ENCODE data around the gene POGK. TPM values are rescaled to one million over a fixed set of nuclear protein-coding genes. Genes with fewer than 3 reads are reported as not detected.

Gene POGK
- total and polyA plus RNA-seq, 9 of the 15 experiments (the other 6 are each of a cell fraction or from before 2014, with no cell fraction given) = 6.1 to 44.5 (median 24.3) TPM

DNA sequence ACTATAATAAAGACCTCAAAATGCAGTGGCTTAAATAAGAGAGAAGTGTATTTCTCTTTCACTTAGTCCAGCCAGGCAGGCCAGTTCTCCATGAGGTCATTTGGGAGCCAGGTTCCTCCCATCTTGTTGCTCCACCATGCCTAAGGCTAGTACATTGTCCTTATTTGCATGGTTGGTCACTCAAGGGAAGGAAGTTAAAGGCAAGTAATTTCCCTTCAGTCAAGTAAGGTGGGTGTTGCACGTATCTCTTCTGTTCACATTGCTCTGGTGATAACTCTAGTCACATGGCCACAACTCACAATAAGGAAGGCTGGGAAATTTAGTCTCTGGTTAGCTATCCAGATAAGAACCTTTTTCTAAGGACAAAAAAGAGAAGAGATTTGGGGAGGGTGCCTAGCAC is 64.0 kb downstream of the POGK start:
- ChIA-PET CTCF (ENCODE audit: low intra/inter-chr PET ratio) (no interaction called here), POLR2A (no interaction called here)
- Histone ChIP-seq H3K9me3 (replicated peaks; ENCODE audit: control insufficient read depth, insufficient read depth, low read depth, low read length) (no peaks in the 10 kb centered on the region), H2AFZ (ENCODE audit: low read depth, low read length) (peak overlapping the region; percentile 7; the same call in 1 of the 2 replicates), H3K9me1 (ENCODE audit: control insufficient read depth, insufficient read depth, low read length) (no peaks in the 10 kb centered on the region), H3K4me3 (no peak overlapping the region), H3K4me2 (ENCODE audit: insufficient read depth, low read length) (peak overlapping the region; percentile 27; the same call in 1 of the 2 replicates), H3K36me3 (ENCODE audit: control insufficient read depth, insufficient read depth, low read length) (no peaks in the 10 kb centered on the region), H4K20me1 (replicated peaks; ENCODE audit: control insufficient read depth, insufficient read depth, low read length) (no peaks in the 10 kb centered on the region), H3K27ac (ENCODE audit: extremely low read depth, low read depth, low read length) (peak overlapping the region; percentile 8; the same call in 1 of the 3 replicates), H3K27me3 (ENCODE audit: control insufficient read depth in 2 of 2, insufficient read depth in 2 of 2, low read length in 2 of 2) (no peaks in the 10 kb centered on the region; a peak in 1 of 5 replicates), H3K4me1 (replicated peaks in 1 of 2; ENCODE audit: control insufficient read depth in 2 of 2, insufficient read depth in 2 of 2, low read length in 2 of 2) (peaks cover 0 to 11% of the 10 kb centered on the region in 2 experiments; a peak in 2 of 5 replicates), H3K79me2 (ENCODE audit: control insufficient read depth, insufficient read depth, low read length) (no peaks in the 10 kb centered on the region), H3K9ac (ENCODE audit: insufficient read depth in 1 of 2, low read depth in 2 of 2, low read length in 2 of 2) (no peak overlapping the region)
- BruUV-seq (replicated peaks) = no TSS peak
- intact Hi-C loops (cut with micrococcal nuclease) (no loop called here), in situ Hi-C loops (cut with MboI) (no loop called here)
- no peak for FAIRE-seq
- 0% methylated on average over 1 of the region's 1 CpG for WGBS (ENCODE audit: insufficient coverage, low coverage, missing lambda C conversion rate)
- ATAC-seq = peak; percentile 80
- peak in 2 of 4 experiments; percentile 23 to 54 for DNase-seq (ENCODE audit: extremely low read depth in 1 of 4, low spot score in 3 of 4)
- TF ChIP-seq BDP1 (IDR thresholded peaks at IDR 0.05; ENCODE audit: insufficient read depth, insufficient read length) (no peak), ELK1 (CRISPR knock-in tag; IDR thresholded peaks at IDR 0.05) (no peak), HIVEP1 (CRISPR knock-in tag; IDR thresholded peaks at IDR 0.05) (no peak), RAD51 (IDR thresholded peaks at IDR 0.05; ENCODE audit: borderline replicate concordance, low read depth) (peak; percentile 61; the same call in 1 of the 2 replicates), BCL6 (CRISPR knock-in tag; IDR thresholded peaks at IDR 0.05) (no peak), ATF7 (IDR thresholded peaks at IDR 0.05) (peak; percentile 66; the same call in 1 of the 2 replicates), MITF (IDR thresholded peaks at IDR 0.05) (no peak), SMARCE1 (IDR thresholded peaks at IDR 0.05) (no peak), CC2D1A (IDR thresholded peaks at IDR 0.05) (no peak), ELF1 (tag; IDR thresholded peaks at IDR 0.05) (0 out of 2 replicates have a peak, but pooled peaks have one; percentile 24), STAT5B (CRISPR knock-in tag; IDR thresholded peaks at IDR 0.05) (no peak), STAT5A (IDR thresholded peaks at IDR 0.05; ENCODE audit: borderline replicate concordance, low read length) (no peak), SOX6 (IDR thresholded peaks at IDR 0.05) (peak; percentile 64; the same call in 1 of the 2 replicates)
- TF ChIP-seq, protein P1, sequence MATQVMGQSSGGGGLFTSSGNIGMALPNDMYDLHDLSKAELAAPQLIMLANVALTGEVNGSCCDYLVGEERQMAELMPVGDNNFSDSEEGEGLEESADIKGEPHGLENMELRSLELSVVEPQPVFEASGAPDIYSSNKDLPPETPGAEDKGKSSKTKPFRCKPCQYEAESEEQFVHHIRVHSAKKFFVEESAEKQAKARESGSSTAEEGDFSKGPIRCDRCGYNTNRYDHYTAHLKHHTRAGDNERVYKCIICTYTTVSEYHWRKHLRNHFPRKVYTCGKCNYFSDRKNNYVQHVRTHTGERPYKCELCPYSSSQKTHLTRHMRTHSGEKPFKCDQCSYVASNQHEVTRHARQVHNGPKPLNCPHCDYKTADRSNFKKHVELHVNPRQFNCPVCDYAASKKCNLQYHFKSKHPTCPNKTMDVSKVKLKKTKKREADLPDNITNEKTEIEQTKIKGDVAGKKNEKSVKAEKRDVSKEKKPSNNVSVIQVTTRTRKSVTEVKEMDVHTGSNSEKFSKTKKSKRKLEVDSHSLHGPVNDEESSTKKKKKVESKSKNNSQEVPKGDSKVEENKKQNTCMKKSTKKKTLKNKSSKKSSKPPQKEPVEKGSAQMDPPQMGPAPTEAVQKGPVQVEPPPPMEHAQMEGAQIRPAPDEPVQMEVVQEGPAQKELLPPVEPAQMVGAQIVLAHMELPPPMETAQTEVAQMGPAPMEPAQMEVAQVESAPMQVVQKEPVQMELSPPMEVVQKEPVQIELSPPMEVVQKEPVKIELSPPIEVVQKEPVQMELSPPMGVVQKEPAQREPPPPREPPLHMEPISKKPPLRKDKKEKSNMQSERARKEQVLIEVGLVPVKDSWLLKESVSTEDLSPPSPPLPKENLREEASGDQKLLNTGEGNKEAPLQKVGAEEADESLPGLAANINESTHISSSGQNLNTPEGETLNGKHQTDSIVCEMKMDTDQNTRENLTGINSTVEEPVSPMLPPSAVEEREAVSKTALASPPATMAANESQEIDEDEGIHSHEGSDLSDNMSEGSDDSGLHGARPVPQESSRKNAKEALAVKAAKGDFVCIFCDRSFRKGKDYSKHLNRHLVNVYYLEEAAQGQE (IDR thresholded peaks at IDR 0.05; ENCODE audit: borderline replicate concordance) = peak; percentile 33; the same call in 1 of the 2 replicates
- TF ChIP-seq, protein P1 (CRISPR knock-in tag; IDR thresholded peaks at IDR 0.05; ENCODE audit: low read depth) = no peak
